GM23338 (cell line): ENCODE data around the gene DDX23. TPM values are rescaled to one million over a fixed set of nuclear protein-coding genes. Genes with fewer than 3 reads are reported as not detected.

ENCODE experiments used
- ATAC-seq: fragments of 200-7000 bp; cut with Tn5 transposase; 3 replicates; pipeline ENCODE4 v1.9.1; 2020
- DNase-seq: peaks from one replicate; pipeline ENCODE4 v3.0.0-alpha.2; 2015; ENCODE audit warnings: low spot score
- H2AFZ ChIP-seq: fragments of 200-600 bp; sonication (generic); 2 replicates; pipeline ENCODE4 v1.8.0; 2016; ENCODE audit warnings: antibody characterized with exemption, mild to moderate bottlenecking, moderate library complexity
- H3F3A ChIP-seq: fragments of 200-600 bp; sonication (generic); replicated peaks from 2 replicates; pipeline ENCODE4 v1.8.0; 2017; ENCODE audit warnings: antibody characterized with exemption, mixed run types, low read depth
- H3K27ac ChIP-seq: fragments of 200-600 bp; sonication (generic); 2 replicates; pipeline ENCODE4 v1.6.1; 2016; ENCODE audit warnings: low read depth
- H3K27me3 ChIP-seq: fragments of 200-600 bp; sonication (generic); 2 replicates; pipeline ENCODE4 v1.8.0; 2016; ENCODE audit warnings: mild to moderate bottlenecking, mixed run types, moderate library complexity; ENCODE audit not compliant: insufficient read depth
- H3K36me3 ChIP-seq: fragments of 200-600 bp; sonication (generic); 2 replicates; pipeline ENCODE4 v1.8.0; 2016; ENCODE audit warnings: mild to moderate bottlenecking; ENCODE audit not compliant: insufficient read depth
- H3K4me1 ChIP-seq: fragments of 200-600 bp; sonication (generic); 2 replicates; pipeline ENCODE4 v1.8.0; 2016; ENCODE audit warnings: mild to moderate bottlenecking, moderate library complexity; ENCODE audit not compliant: insufficient read depth
- H3K4me2 ChIP-seq: fragments of 200-600 bp; sonication (generic); 2 replicates; pipeline ENCODE4 v1.7.1; 2017; ENCODE audit warnings: mixed run types
- H3K4me3 ChIP-seq: fragments of 200-600 bp; sonication (generic); 2 replicates; pipeline ENCODE4 v1.6.1; 2016; ENCODE audit warnings: mixed run types
- H3K79me2 ChIP-seq: fragments of 200-600 bp; sonication (generic); replicated peaks from 2 replicates; pipeline ENCODE4 v1.8.0; 2017; ENCODE audit warnings: mild to moderate bottlenecking; ENCODE audit not compliant: insufficient read depth
- H3K9me2 ChIP-seq: fragments of 200-600 bp; sonication (generic); 2 replicates; pipeline ENCODE4 v1.8.0; 2017; ENCODE audit not compliant: insufficient read depth
- H4K20me1 ChIP-seq: fragments of 200-600 bp; sonication (generic); replicated peaks from 2 replicates; pipeline ENCODE4 v1.8.0; 2017; ENCODE audit warnings: mild to moderate bottlenecking; ENCODE audit not compliant: insufficient read depth
- H3K27ac Mint-ChIP-seq: 2 replicates; pipeline ENCODE4 v1.8.0; 2020; ENCODE audit warnings: inconsistent platforms, mild to moderate bottlenecking, moderate library complexity, mixed read lengths
- H3K27me3 Mint-ChIP-seq: 3 replicates; pipeline ENCODE4 v1.8.0; 2022; ENCODE audit warnings: low read depth, mild to moderate bottlenecking, moderate library complexity, mixed read lengths, inconsistent platforms; ENCODE audit not compliant: insufficient read depth, poor library complexity
- H3K36me3 Mint-ChIP-seq: 3 replicates; pipeline ENCODE4 v1.8.0; 2021; ENCODE audit warnings: low read depth, mild to moderate bottlenecking, inconsistent platforms, moderate library complexity, mixed read lengths
- H3K4me1 Mint-ChIP-seq: 3 replicates; pipeline ENCODE4 v1.8.0; 2020; ENCODE audit warnings: mild to moderate bottlenecking, inconsistent platforms, mixed read lengths
- H3K4me3 Mint-ChIP-seq: 3 replicates; pipeline ENCODE4 v1.8.0; 2021; ENCODE audit warnings: moderate library complexity, mild to moderate bottlenecking, inconsistent platforms, mixed read lengths
- H3K9me3 Mint-ChIP-seq: 3 replicates; pipeline ENCODE4 v1.8.0; 2020; ENCODE audit warnings: moderate library complexity, mild to moderate bottlenecking, inconsistent platforms, mixed read lengths
- CTCF ChIP-seq, 2 experiments: fragments of 200-600 bp in 1 of 2; sonication (generic) in 1 of 2; conservative IDR thresholded peaks; 2 replicates each; pipeline versions ENCODE4 v1.5.1 to v1.6.1; 2016 to 2017; ENCODE audit warnings: antibody characterized with exemption in 2 of 2, low read depth in 2 of 2, mild to moderate bottlenecking in 2 of 2, moderate library complexity in 1 of 2
- ETS1 ChIP-seq: IDR thresholded peaks from 2 replicates; pipeline ENCODE4 v1.6.1; 2016; ENCODE audit warnings: antibody characterized with exemption
- NANOG ChIP-seq: IDR thresholded peaks from 2 replicates; pipeline ENCODE4 v1.6.1; 2016; ENCODE audit warnings: antibody characterized with exemption, borderline replicate concordance
- POLR2AphosphoS5 ChIP-seq: IDR thresholded peaks from 2 replicates; pipeline ENCODE4 v1.6.1; 2016; ENCODE audit warnings: antibody characterized with exemption, low read depth
- STAT1 ChIP-seq: IDR thresholded peaks from one replicate; pipeline ENCODE4 v1.6.1; 2016; ENCODE audit warnings: antibody characterized with exemption; ENCODE audit not compliant: unreplicated experiment
- ZNF114 ChIP-seq: fragments of 250-450 bp; sonication (Bioruptor Pico); IDR thresholded peaks from 2 replicates; pipeline ENCODE4 v1.5.0; 2020; ENCODE audit warnings: mild to moderate bottlenecking, moderate library complexity
- polyA plus RNA-seq: library from polyadenylated mRNA; unstranded; fragments of >200 nt; fragmentation: Nextera tagmentation; extraction: Ambion mirVana; gene quantifications from 2 replicates; pipeline ENCODE4 v1.2.1, GENCODE V29; 2016
- total RNA-seq: library from RNA; depleted of rRNA; stranded (reverse); fragments of >200 nt; shearing (Covaris generic); gene quantifications from 2 replicates; pipeline ENCODE4 v1.2.3, GENCODE V29; 2014
- TF ChIP-seq, protein P1 (sequence below): IDR thresholded peaks from one replicate; pipeline ENCODE4 v1.6.1; 2018; ENCODE audit warnings: antibody characterized with exemption; ENCODE audit not compliant: unreplicated experiment

DDX23 gene
- total and polyA plus RNA-seq, 2 experiments from 2014 or later: 31.7 to 78.5 TPM

DNA sequence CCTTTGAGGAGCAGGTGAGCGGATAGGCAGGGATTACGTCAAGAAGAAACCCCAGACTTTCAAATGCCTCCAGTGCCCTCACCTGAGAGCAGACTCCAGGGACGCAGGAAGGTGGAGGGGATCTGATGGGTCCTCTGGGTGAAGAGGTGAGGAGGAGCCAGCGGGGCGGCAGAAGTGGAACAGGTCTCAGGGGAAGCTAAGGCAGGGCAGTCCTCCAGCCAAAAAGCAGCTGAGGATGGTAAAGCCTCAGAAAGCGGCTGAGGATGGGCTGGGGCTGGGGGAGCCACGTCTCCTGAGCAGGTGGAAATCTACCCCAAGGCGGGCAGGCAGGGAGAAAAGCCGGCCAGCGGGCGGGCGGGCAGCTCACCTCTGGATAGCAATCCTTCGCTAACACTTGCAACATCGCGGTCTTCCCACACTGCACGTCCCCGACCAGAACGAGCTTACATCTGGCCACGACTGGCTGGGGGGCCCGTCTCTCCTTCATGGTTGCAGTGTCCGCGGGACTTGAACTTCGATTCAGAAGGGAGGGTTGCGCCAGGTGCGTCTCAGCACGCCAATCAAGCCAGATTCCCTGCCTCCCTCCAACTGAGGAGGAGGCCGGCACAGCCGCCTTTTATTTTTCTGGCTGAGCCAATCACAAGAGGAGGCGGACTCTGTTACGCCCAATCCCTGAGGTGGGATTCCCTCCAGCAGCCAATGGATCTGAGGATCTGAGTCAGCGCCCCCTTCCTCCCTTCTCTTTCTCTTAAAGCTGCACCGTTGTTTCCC lies 13.5 kb upstream of the DDX23 start, which contains the start of gene RND1:
TSS of gene RND1 (minus strand) at position 590 of the 771 bp plus-strand sequence. CDS start at position 487, 103 bp downstream.
- peaks cover 13% of the 10 kb centered on the region for H3K79me2 ChIP-seq
- H2AFZ ChIP-seq: peak within 1 kb of the TSS; percentile 85; the same call in 1 of the 2 replicates
- ATAC-seq (peak; percentile 89), DNase-seq (peak; percentile 99)
- Mint-ChIP-seq H3K36me3 (peaks cover 28% of the 10 kb centered on the region), H3K27ac (peak within 1 kb of the TSS; percentile 95), H3K27me3 (peaks cover 23% of the 10 kb centered on the region), H3K9me3 (no peaks in the 10 kb centered on the region), H3K4me1 (peaks cover 32% of the 10 kb centered on the region), H3K4me3 (peak within 1 kb of the TSS; percentile 97)
- no peaks in the 10 kb centered on the region for H3K27me3 ChIP-seq
- H3F3A ChIP-seq: 0 out of 2 replicates have a peak, but pooled peaks cover 3% of the 10 kb centered on the region
- H3K36me3 ChIP-seq: peaks cover 10% of the 10 kb centered on the region
- H3K4me3 ChIP-seq: peak within 1 kb of the TSS; percentile 89
- H4K20me1 ChIP-seq: peaks cover 13% of the 10 kb centered on the region; the same call in 1 of the 2 replicates
- H3K4me1 ChIP-seq: peaks cover 27% of the 10 kb centered on the region
- peak within 1 kb of the TSS; percentile 98 for H3K4me2 ChIP-seq
- peak within 1 kb of the TSS; percentile 20; the same call in 1 of the 2 replicates for H3K27ac ChIP-seq
- H3K9me2 ChIP-seq: no peaks in the 10 kb centered on the region
- TF ChIP-seq CTCF (conservative IDR thresholded peaks at IDR 0.05; ENCODE audit: low read depth in 2 of 2): no peak
- peak; percentile 100 for TF ChIP-seq POLR2AphosphoS5
- TF ChIP-seq, protein P1, sequence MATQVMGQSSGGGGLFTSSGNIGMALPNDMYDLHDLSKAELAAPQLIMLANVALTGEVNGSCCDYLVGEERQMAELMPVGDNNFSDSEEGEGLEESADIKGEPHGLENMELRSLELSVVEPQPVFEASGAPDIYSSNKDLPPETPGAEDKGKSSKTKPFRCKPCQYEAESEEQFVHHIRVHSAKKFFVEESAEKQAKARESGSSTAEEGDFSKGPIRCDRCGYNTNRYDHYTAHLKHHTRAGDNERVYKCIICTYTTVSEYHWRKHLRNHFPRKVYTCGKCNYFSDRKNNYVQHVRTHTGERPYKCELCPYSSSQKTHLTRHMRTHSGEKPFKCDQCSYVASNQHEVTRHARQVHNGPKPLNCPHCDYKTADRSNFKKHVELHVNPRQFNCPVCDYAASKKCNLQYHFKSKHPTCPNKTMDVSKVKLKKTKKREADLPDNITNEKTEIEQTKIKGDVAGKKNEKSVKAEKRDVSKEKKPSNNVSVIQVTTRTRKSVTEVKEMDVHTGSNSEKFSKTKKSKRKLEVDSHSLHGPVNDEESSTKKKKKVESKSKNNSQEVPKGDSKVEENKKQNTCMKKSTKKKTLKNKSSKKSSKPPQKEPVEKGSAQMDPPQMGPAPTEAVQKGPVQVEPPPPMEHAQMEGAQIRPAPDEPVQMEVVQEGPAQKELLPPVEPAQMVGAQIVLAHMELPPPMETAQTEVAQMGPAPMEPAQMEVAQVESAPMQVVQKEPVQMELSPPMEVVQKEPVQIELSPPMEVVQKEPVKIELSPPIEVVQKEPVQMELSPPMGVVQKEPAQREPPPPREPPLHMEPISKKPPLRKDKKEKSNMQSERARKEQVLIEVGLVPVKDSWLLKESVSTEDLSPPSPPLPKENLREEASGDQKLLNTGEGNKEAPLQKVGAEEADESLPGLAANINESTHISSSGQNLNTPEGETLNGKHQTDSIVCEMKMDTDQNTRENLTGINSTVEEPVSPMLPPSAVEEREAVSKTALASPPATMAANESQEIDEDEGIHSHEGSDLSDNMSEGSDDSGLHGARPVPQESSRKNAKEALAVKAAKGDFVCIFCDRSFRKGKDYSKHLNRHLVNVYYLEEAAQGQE: no peak
- no peak for TF ChIP-seq ZNF114 (CRISPR knock-in tag)
- 0 out of 2 replicates have a peak, but pooled peaks have one; percentile 36 for TF ChIP-seq ETS1
- TF ChIP-seq NANOG: no peak
- no peak for TF ChIP-seq STAT1
